ENCODE data around the gene RBM33. TPM values are rescaled to one million over a fixed set of nuclear protein-coding genes. Genes with fewer than 3 reads are reported as not detected.

RBM33 gene
- total RNA-seq, 1 donor: 21.9 TPM

DNA sequence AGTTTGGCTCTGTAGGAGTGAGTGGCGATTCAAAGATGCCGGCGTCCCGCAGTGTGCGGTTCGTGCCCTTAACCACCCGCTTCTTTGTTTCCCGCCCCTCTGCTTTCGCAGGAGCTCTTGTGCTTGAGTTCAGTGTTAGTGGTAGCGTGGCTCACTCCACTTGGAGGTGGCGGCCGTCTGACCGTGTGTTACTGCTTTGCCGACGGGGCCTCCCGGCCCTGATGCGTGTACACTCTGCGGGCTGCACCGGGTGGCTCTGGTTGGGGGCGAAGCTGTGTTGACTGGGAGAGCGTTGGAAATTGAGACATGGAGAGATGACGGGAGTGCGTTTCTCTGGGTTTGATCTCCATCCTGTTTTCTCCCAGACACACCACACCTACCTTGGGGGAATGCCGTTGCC lies 136.4 kb downstream of the RBM33 start:
- TF ChIP-seq, protein P1, sequence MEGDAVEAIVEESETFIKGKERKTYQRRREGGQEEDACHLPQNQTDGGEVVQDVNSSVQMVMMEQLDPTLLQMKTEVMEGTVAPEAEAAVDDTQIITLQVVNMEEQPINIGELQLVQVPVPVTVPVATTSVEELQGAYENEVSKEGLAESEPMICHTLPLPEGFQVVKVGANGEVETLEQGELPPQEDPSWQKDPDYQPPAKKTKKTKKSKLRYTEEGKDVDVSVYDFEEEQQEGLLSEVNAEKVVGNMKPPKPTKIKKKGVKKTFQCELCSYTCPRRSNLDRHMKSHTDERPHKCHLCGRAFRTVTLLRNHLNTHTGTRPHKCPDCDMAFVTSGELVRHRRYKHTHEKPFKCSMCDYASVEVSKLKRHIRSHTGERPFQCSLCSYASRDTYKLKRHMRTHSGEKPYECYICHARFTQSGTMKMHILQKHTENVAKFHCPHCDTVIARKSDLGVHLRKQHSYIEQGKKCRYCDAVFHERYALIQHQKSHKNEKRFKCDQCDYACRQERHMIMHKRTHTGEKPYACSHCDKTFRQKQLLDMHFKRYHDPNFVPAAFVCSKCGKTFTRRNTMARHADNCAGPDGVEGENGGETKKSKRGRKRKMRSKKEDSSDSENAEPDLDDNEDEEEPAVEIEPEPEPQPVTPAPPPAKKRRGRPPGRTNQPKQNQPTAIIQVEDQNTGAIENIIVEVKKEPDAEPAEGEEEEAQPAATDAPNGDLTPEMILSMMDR (IDR thresholded peaks at IDR 0.05; ENCODE audit: insufficient read depth, low read length): no peak
- H3K4me3 ChIP-seq (ENCODE audit: low read depth, low read length): no peak overlapping the region
- no peak for DNase-seq (ENCODE audit: low read depth)

DNA sequence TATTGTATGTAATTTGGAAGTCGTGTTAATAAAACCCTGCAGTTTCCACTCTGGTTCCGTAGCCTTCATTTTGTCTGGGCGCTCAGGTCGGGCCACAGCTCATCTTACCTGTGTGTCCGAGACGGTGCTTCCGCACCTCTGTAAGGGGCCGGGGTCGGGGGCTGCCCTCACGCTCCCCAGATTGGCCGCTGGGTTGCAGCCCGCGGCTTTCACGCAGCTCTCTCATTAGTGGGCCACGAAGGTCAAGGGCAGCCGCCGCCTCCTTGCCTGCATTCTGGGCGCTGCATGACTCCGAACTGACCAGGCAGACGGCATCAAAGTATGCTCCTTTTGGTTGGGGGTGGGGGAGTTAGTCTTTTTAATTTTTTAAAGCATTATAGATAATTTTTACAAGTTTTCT lies 137.0 kb downstream of the RBM33 start:
- DNase-seq (ENCODE audit: low read depth): no peak
- H3K4me3 ChIP-seq (ENCODE audit: low read depth, low read length): no peak overlapping the region
- TF ChIP-seq, protein P1 (IDR thresholded peaks at IDR 0.05; ENCODE audit: insufficient read depth, low read length): no peak

DNA sequence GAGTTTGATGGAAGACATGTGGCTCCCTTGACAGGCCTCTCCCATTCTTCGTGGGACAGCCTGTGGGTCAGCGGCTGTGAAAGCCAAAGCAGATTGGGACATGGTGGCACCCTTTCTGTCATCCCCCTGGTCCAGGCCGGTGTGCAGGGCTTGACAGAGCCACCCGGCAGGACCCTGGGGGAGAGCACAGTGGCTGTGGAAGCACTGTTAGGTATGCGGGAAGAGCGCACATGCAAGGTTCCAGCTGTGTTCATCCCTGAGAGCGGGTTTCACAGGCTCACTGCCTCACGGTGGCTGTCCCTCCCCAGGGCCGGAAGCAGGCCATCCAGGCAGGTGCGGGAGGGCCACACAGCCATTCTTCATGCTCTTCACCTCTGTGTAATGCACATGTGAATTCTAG lies 138.0 kb downstream of the RBM33 start:
- TF ChIP-seq, protein P1 (IDR thresholded peaks at IDR 0.05; ENCODE audit: insufficient read depth, low read length): no peak
- H3K4me3 ChIP-seq (ENCODE audit: low read depth, low read length): no peak overlapping the region
- no peak for DNase-seq (ENCODE audit: low read depth)

DNA sequence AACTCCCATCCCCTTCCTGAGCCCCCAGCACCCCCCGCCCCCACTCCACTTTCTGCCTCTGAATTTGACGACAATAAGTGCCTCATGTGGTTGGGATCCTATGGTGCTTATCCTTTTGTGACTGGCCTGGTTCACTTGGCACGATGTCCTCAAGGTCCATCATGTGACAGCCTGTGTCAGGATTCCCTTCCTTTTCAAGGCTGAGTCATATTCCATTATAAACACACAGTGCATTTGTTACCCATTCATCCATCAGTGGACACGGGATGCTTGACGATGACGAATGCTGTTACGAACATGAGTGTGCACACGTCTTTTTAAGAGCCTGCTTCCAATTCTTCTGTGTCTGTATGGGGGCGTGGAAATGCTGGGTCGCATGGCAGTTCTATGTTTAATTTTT lies 141.1 kb downstream of the RBM33 start:
- TF ChIP-seq, protein P1 (IDR thresholded peaks at IDR 0.05; ENCODE audit: insufficient read depth, low read length): no peak
- peak; percentile 14 for DNase-seq (ENCODE audit: low read depth)
- no peak overlapping the region for H3K4me3 ChIP-seq (ENCODE audit: low read depth, low read length)

DNA sequence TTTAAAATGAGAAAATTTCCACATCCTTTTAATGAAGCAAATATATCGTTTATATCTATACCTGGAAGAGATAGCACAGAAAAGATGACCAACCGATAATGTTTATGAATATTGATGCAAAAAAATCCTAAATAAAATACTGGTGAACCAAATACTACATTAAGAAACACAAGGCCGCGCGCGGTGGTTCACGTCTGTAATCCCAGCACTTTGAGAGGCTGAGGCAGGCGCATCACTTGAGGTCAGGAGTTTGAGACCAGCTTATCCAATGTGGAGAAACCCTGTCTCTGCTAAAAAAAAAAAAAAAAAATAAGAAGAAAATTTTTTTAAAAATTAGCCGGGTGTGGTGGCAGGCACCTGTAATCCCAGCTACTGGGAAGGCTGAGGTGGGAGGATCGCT lies 142.0 kb downstream of the RBM33 start:
- no peak for DNase-seq (ENCODE audit: low read depth)
- TF ChIP-seq, protein P1 (IDR thresholded peaks at IDR 0.05; ENCODE audit: insufficient read depth, low read length): no peak
- no peak overlapping the region for H3K4me3 ChIP-seq (ENCODE audit: low read depth, low read length)

DNA sequence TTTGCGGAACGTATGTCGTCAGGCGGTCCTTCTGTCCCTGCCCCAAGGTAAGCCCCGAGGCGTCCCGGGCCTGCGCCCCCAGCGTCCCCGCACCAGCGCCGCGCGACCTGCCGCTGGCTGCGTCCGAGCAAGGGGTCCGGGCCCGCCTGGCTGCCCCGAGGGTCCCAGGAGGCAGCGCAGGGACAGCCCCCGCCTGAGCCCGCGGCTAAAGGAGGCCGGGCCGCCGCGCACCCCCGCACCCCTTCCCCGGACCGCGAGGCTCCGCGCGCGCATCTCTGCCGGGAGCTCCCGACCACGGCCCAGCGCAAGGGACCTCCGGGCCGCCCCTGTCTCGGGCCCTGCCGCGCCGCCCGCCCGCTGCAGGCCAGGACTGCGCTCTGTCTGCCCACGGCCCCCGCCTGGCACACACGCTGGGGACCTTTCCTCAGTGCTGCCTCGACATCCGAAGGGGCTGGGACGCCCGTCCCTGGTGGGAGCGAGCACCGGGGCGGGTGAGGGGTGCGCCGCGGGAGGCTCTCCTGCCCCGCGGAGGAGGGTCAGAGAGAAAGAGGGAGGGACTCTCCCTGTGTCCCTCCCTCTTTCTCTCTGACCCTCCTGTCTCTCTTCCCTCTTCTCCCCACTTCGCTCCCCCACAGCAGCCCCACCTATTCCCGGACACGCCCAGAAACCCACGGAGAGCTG lies 142.8 kb downstream of the RBM33 start:
- peak overlapping the region; percentile 67 for H3K4me3 ChIP-seq (ENCODE audit: low read depth, low read length)
- TF ChIP-seq, protein P1 (IDR thresholded peaks at IDR 0.05; ENCODE audit: insufficient read depth, low read length): no peak
- DNase-seq (ENCODE audit: low read depth): no peak

DNA sequence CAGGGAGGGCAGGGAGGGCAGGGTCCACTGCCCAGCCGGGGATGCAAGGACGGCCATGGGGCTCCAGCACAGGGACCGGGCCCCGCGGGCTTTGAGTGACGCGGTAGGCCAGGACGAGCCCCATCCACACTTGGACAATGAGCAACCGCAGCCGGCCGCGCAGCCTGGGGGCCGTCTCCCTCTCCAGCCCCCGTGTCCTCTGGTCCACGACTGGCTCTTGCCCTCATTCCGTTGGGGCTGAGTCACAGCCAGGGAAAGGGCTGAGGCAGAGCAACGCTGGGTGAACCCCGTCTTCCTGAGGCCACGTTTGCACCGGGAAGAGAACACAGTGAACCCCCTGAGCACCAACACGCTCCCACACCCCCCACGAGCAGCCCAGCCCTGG lies 144.1 kb downstream of the RBM33 start:
- H3K4me3 ChIP-seq (ENCODE audit: low read depth, low read length): no peak overlapping the region
- TF ChIP-seq, protein P1 (IDR thresholded peaks at IDR 0.05; ENCODE audit: insufficient read depth, low read length): no peak
- DNase-seq (ENCODE audit: low read depth): no peak

All from fibroblast of the aortic adventitia (primary cell).